ENCODE measurements around the gene SMAD3.

DNA sequence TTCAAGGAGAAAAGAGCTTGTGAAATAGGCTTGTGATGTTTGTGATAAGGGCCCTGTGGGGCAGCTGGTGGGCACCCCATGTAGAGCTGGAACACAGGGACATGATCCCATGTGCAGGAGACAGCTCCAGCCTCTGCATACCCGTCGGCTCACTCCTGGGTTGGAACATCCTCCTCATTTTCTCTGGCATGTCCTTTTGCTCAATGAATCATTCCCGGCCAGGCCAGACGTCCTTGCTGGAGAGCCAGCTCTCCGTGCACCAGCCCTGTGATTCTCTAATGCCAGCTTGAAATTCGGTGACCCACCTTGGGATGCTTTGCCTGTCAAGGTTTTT is 77.3 kb downstream of the SMAD3 start:
- TF ChIP-seq, protein P1, sequence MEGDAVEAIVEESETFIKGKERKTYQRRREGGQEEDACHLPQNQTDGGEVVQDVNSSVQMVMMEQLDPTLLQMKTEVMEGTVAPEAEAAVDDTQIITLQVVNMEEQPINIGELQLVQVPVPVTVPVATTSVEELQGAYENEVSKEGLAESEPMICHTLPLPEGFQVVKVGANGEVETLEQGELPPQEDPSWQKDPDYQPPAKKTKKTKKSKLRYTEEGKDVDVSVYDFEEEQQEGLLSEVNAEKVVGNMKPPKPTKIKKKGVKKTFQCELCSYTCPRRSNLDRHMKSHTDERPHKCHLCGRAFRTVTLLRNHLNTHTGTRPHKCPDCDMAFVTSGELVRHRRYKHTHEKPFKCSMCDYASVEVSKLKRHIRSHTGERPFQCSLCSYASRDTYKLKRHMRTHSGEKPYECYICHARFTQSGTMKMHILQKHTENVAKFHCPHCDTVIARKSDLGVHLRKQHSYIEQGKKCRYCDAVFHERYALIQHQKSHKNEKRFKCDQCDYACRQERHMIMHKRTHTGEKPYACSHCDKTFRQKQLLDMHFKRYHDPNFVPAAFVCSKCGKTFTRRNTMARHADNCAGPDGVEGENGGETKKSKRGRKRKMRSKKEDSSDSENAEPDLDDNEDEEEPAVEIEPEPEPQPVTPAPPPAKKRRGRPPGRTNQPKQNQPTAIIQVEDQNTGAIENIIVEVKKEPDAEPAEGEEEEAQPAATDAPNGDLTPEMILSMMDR (conservative IDR thresholded peaks at IDR 0.05; ENCODE audit: low read depth, low read length): no peak
- no peak for TF ChIP-seq RFX5 (IDR thresholded peaks at IDR 0.05; ENCODE audit: low read depth, low read length)
- TF ChIP-seq, protein P2, sequence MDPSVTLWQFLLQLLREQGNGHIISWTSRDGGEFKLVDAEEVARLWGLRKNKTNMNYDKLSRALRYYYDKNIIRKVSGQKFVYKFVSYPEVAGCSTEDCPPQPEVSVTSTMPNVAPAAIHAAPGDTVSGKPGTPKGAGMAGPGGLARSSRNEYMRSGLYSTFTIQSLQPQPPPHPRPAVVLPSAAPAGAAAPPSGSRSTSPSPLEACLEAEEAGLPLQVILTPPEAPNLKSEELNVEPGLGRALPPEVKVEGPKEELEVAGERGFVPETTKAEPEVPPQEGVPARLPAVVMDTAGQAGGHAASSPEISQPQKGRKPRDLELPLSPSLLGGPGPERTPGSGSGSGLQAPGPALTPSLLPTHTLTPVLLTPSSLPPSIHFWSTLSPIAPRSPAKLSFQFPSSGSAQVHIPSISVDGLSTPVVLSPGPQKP (IDR thresholded peaks at IDR 0.05; ENCODE audit: borderline replicate concordance, low read depth, low read length): no peak
- TF ChIP-seq SMC3 (IDR thresholded peaks at IDR 0.05; ENCODE audit: low read depth, low read length): no peak
- TF ChIP-seq POLR2A (IDR thresholded peaks at IDR 0.05; ENCODE audit: low read depth, low read length): no peak
- 0 out of 2 replicates have a peak, but pooled peaks have one; percentile 7 for TF ChIP-seq FOS (IDR thresholded peaks at IDR 0.05; ENCODE audit: low read depth, low read length)
- peak; percentile 38; the same call in 1 of the 2 replicates for TF ChIP-seq MAZ (IDR thresholded peaks at IDR 0.05; ENCODE audit: borderline replicate concordance, low read depth, low read length)
- TF ChIP-seq, protein P3, sequence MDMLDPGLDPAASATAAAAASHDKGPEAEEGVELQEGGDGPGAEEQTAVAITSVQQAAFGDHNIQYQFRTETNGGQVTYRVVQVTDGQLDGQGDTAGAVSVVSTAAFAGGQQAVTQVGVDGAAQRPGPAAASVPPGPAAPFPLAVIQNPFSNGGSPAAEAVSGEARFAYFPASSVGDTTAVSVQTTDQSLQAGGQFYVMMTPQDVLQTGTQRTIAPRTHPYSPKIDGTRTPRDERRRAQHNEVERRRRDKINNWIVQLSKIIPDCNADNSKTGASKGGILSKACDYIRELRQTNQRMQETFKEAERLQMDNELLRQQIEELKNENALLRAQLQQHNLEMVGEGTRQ (IDR thresholded peaks at IDR 0.05; ENCODE audit: low read depth, low read length): no peak
- no peak for TF ChIP-seq BHLHE40 (IDR thresholded peaks at IDR 0.05; ENCODE audit: low read depth, low read length)
- no peak for TF ChIP-seq CHD1 (IDR thresholded peaks at IDR 0.05; ENCODE audit: low read depth, low read length)
- TF ChIP-seq NFE2L2 (IDR thresholded peaks at IDR 0.05; ENCODE audit: low read depth, low read length): no peak
- no peak for TF ChIP-seq RAD21 (IDR thresholded peaks at IDR 0.05; ENCODE audit: low read length)
- no peak for TF ChIP-seq MXI1 (IDR thresholded peaks at IDR 0.05; ENCODE audit: borderline replicate concordance, low read depth, low read length)
